HEK293 (cell line): Measurements from ENCODE around the gene SPPL2C.

ENCODE experiments used
- CTCF ChIA-PET: fragments of 350-600 bp; formaldehyde crosslinking; extraction: SDS; loops from one replicate; lab custom pipeline; 2021; ENCODE audit warnings: antibody characterized with exemption; lab: Yijun Ruan, JAX
- POLR2A ChIA-PET: fragments of 300-600 bp; formaldehyde crosslinking; extraction: SDS; loops from one replicate; lab custom pipeline; 2020; ENCODE audit warnings: antibody characterized with exemption, inconsistent platforms; lab: Yijun Ruan, JAX
- H3K27ac ChIP-seq: fragments of 200-500 bp; sonication (Bioruptor generic); 2 replicates; pipeline ENCODE4 v1.5.1; 2014; ENCODE audit warnings: low read depth, low read length, control low read depth, inconsistent platforms; ENCODE audit errors: extremely low read depth
- H3K36me3 ChIP-seq, 2 experiments: fragments of 200-500 bp in 1 of 2; sonication (Bioruptor generic) in 1 of 2; 1 replicate in 1 of 2; 2 replicates in 1 of 2; pipeline ENCODE4 v1.5.1; 2014 to 2017; ENCODE audit warnings: inconsistent platforms in 2 of 2, low read length in 2 of 2; ENCODE audit not compliant: control insufficient read depth in 2 of 2, insufficient read depth in 1 of 2
- H3K4me1 ChIP-seq: fragments of 200-500 bp; sonication (Bioruptor generic); 2 replicates; pipeline ENCODE4 v1.5.1; 2014; ENCODE audit warnings: mild to moderate bottlenecking, low read length, inconsistent platforms; ENCODE audit not compliant: control insufficient read depth, insufficient read depth
- H3K4me3 ChIP-seq: 2 replicates; pipeline ENCODE4 v1.5.1; 2011; ENCODE audit warnings: low read depth, mild to moderate bottlenecking, control low read depth, low read length, moderate library complexity
- H3K9me3 ChIP-seq: fragments of 200-500 bp; sonication (Bioruptor generic); 2 replicates; pipeline ENCODE4 v1.5.1; 2014; ENCODE audit warnings: low read depth, low read length, inconsistent platforms; ENCODE audit not compliant: control insufficient read depth, insufficient read depth
- KLF1 ChIP-seq: fragments of 450-650 bp; formaldehyde crosslinking; IDR thresholded peaks from 2 replicates; pipeline ENCODE4 v1.5.1; 2016; ENCODE audit warnings: missing biosample characterization, missing genetic modification characterization
- KLF9 ChIP-seq: fragments of 450-650 bp; formaldehyde crosslinking; IDR thresholded peaks from 2 replicates; pipeline ENCODE4 v1.5.1; 2016; ENCODE audit warnings: missing biosample characterization, missing genetic modification characterization, low read depth
- MZF1 ChIP-seq: fragments of 450-650 bp; formaldehyde crosslinking; IDR thresholded peaks from 2 replicates; pipeline ENCODE4 v1.5.1; 2017; ENCODE audit warnings: missing biosample characterization, missing genetic modification characterization, borderline replicate concordance
- RBAK ChIP-seq: fragments of 450-650 bp; formaldehyde crosslinking; IDR thresholded peaks from 2 replicates; pipeline ENCODE4 v1.5.1; 2016; ENCODE audit warnings: missing biosample characterization, missing genetic modification characterization
- SP2 ChIP-seq: fragments of 450-650 bp; formaldehyde crosslinking; IDR thresholded peaks from 2 replicates; pipeline ENCODE4 v1.5.1; 2016; ENCODE audit warnings: missing biosample characterization, missing genetic modification characterization
- ZFHX2 ChIP-seq: fragments of 450-650 bp; formaldehyde crosslinking; conservative IDR thresholded peaks from 2 replicates; pipeline ENCODE4 v1.5.1; 2016; ENCODE audit warnings: missing biosample characterization, missing genetic modification characterization
- ZIC2 ChIP-seq: fragments of 450-650 bp; formaldehyde crosslinking; IDR thresholded peaks from 2 replicates; pipeline ENCODE4 v1.5.1; 2016; ENCODE audit warnings: missing biosample characterization, missing genetic modification characterization
- ZNF133 ChIP-seq: fragments of 450-650 bp; formaldehyde crosslinking; IDR thresholded peaks from 2 replicates; pipeline ENCODE4 v1.5.1; 2016; ENCODE audit warnings: missing biosample characterization, missing genetic modification characterization
- ZNF324 ChIP-seq: fragments of 450-650 bp; formaldehyde crosslinking; IDR thresholded peaks from 2 replicates; pipeline ENCODE4 v1.5.1; 2016; ENCODE audit warnings: missing biosample characterization, missing genetic modification characterization
- ZNF341 ChIP-seq: fragments of 450-650 bp; formaldehyde crosslinking; IDR thresholded peaks from 2 replicates; pipeline ENCODE4; 2016; ENCODE audit warnings: low read depth, missing biosample characterization, missing genetic modification characterization
- ZNF366 ChIP-seq: fragments of 450-650 bp; formaldehyde crosslinking; conservative IDR thresholded peaks from 2 replicates; pipeline ENCODE4 v1.5.1; 2016; ENCODE audit warnings: missing biosample characterization, missing genetic modification characterization
- ZNF48 ChIP-seq: fragments of 450-650 bp; formaldehyde crosslinking; IDR thresholded peaks from 2 replicates; pipeline ENCODE4 v1.5.1; 2016; ENCODE audit warnings: missing biosample characterization, missing genetic modification characterization
- ZNF521 ChIP-seq: fragments of 450-650 bp; formaldehyde crosslinking; IDR thresholded peaks from 2 replicates; pipeline ENCODE4 v1.5.1; 2017; ENCODE audit warnings: missing biosample characterization, mild to moderate bottlenecking, missing genetic modification characterization
- ZNF544 ChIP-seq: fragments of 450-650 bp; formaldehyde crosslinking; IDR thresholded peaks from 2 replicates; pipeline ENCODE4 v1.5.0; 2017; ENCODE audit warnings: missing biosample characterization, missing genetic modification characterization
- ZNF600 ChIP-seq: fragments of 450-650 bp; formaldehyde crosslinking; IDR thresholded peaks from 2 replicates; pipeline ENCODE4 v1.5.1; 2016; ENCODE audit warnings: missing biosample characterization, missing genetic modification characterization
- ZNF621 ChIP-seq: fragments of 450-650 bp; formaldehyde crosslinking; IDR thresholded peaks from 2 replicates; pipeline ENCODE4 v1.5.1; 2017; ENCODE audit warnings: missing biosample characterization, missing genetic modification characterization
- ZNF747 ChIP-seq: fragments of 450-650 bp; formaldehyde crosslinking; IDR thresholded peaks from 2 replicates; pipeline ENCODE4 v1.5.1; 2016; ENCODE audit warnings: missing biosample characterization, missing genetic modification characterization
- ZNF777 ChIP-seq: fragments of 450-650 bp; formaldehyde crosslinking; IDR thresholded peaks from 2 replicates; pipeline ENCODE4 v1.5.1; 2017; ENCODE audit warnings: missing biosample characterization, missing genetic modification characterization, borderline replicate concordance
- ZNF837 ChIP-seq: fragments of 450-650 bp; formaldehyde crosslinking; IDR thresholded peaks from 2 replicates; pipeline ENCODE4 v1.5.1; 2016; ENCODE audit warnings: missing biosample characterization, missing genetic modification characterization
- ZSCAN16 ChIP-seq: fragments of 450-650 bp; formaldehyde crosslinking; IDR thresholded peaks from 2 replicates; pipeline ENCODE4 v1.5.1; 2016; ENCODE audit warnings: missing biosample characterization, missing genetic modification characterization
- TF ChIP-seq, protein P1 (sequence below): fragments of 450-650 bp; formaldehyde crosslinking; conservative IDR thresholded peaks from 2 replicates; pipeline ENCODE4 v1.5.1; 2016; ENCODE audit warnings: low read depth, missing biosample characterization, missing genetic modification characterization
- TF ChIP-seq, protein P2 (sequence below): fragments of 450-650 bp; formaldehyde crosslinking; IDR thresholded peaks from 2 replicates; pipeline ENCODE4 v1.5.1; 2016; ENCODE audit warnings: missing biosample characterization, missing genetic modification characterization, borderline replicate concordance
- TF ChIP-seq, protein P3 (sequence below): fragments of 450-650 bp; formaldehyde crosslinking; IDR thresholded peaks from 2 replicates; pipeline ENCODE4 v1.5.1; 2016; ENCODE audit warnings: missing biosample characterization, missing genetic modification characterization
- TF ChIP-seq, protein P4 (sequence below): fragments of 450-650 bp; formaldehyde crosslinking; IDR thresholded peaks from 2 replicates; pipeline ENCODE4 v1.5.1; 2016; ENCODE audit warnings: missing biosample characterization, missing genetic modification characterization

Gene SPPL2C

GRCh38 chr17:45895304-45895968 is 50.8 kb downstream of the SPPL2C start (continued):
- no peak for TF ChIP-seq ZNF777
- no peak for TF ChIP-seq ZNF621 (tag by site-specific recombination)
- TF ChIP-seq ZIC2: peak; percentile 38
- peak; percentile 74 for TF ChIP-seq ZNF341 (tag by site-specific recombination)
- TF ChIP-seq ZNF747 (tag by site-specific recombination): no peak
- TF ChIP-seq ZNF837 (tag by site-specific recombination): no peak
- TF ChIP-seq, protein P1, sequence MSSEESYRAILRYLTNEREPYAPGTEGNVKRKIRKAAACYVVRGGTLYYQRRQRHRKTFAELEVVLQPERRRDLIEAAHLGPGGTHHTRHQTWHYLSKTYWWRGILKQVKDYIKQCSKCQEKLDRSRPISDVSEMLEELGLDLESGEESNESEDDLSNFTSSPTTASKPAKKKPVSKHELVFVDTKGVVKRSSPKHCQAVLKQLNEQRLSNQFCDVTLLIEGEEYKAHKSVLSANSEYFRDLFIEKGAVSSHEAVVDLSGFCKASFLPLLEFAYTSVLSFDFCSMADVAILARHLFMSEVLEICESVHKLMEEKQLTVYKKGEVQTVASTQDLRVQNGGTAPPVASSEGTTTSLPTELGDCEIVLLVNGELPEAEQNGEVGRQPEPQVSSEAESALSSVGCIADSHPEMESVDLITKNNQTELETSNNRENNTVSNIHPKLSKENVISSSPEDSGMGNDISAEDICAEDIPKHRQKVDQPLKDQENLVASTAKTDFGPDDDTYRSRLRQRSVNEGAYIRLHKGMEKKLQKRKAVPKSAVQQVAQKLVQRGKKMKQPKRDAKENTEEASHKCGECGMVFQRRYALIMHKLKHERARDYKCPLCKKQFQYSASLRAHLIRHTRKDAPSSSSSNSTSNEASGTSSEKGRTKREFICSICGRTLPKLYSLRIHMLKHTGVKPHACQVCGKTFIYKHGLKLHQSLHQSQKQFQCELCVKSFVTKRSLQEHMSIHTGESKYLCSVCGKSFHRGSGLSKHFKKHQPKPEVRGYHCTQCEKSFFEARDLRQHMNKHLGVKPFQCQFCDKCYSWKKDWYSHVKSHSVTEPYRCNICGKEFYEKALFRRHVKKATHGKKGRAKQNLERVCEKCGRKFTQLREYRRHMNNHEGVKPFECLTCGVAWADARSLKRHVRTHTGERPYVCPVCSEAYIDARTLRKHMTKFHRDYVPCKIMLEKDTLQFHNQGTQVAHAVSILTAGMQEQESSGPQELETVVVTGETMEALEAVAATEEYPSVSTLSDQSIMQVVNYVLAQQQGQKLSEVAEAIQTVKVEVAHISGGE (tag by site-specific recombination): 0 out of 2 replicates have a peak, but pooled peaks have one; percentile 6
- peak; percentile 67; the same call in 1 of the 2 replicates for TF ChIP-seq KLF1 (tag by site-specific recombination)
- TF ChIP-seq ZFHX2 (tag by site-specific recombination): peak; percentile 97
- TF ChIP-seq KLF9 (tag by site-specific recombination): peak; percentile 67; the same call in 1 of the 2 replicates
- TF ChIP-seq, protein P2, sequence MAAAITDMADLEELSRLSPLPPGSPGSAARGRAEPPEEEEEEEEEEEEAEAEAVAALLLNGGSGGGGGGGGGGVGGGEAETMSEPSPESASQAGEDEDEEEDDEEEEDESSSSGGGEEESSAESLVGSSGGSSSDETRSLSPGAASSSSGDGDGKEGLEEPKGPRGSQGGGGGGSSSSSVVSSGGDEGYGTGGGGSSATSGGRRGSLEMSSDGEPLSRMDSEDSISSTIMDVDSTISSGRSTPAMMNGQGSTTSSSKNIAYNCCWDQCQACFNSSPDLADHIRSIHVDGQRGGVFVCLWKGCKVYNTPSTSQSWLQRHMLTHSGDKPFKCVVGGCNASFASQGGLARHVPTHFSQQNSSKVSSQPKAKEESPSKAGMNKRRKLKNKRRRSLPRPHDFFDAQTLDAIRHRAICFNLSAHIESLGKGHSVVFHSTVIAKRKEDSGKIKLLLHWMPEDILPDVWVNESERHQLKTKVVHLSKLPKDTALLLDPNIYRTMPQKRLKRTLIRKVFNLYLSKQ (tag by site-specific recombination): no peak
- TF ChIP-seq ZNF521 (tag by site-specific recombination): no peak
- TF ChIP-seq ZNF600 (tag by site-specific recombination): no peak; the same call in 1 of the 2 replicates
- no peak for TF ChIP-seq ZNF544 (tag by site-specific recombination)
- TF ChIP-seq ZNF324 (tag by site-specific recombination): no peak
- TF ChIP-seq ZNF48 (tag by site-specific recombination): no peak
- TF ChIP-seq SP2 (tag by site-specific recombination): peak; percentile 41; the same call in 1 of the 2 replicates
- no peak for TF ChIP-seq MZF1 (tag by site-specific recombination)
- TF ChIP-seq, protein P3, sequence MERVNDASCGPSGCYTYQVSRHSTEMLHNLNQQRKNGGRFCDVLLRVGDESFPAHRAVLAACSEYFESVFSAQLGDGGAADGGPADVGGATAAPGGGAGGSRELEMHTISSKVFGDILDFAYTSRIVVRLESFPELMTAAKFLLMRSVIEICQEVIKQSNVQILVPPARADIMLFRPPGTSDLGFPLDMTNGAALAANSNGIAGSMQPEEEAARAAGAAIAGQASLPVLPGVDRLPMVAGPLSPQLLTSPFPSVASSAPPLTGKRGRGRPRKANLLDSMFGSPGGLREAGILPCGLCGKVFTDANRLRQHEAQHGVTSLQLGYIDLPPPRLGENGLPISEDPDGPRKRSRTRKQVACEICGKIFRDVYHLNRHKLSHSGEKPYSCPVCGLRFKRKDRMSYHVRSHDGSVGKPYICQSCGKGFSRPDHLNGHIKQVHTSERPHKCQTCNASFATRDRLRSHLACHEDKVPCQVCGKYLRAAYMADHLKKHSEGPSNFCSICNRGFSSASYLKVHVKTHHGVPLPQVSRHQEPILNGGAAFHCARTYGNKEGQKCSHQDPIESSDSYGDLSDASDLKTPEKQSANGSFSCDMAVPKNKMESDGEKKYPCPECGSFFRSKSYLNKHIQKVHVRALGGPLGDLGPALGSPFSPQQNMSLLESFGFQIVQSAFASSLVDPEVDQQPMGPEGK: no peak; the same call in 1 of the 2 replicates

- CTCF ChIA-PET: interaction anchor here (1.4 kb wide), 1 partner anchor 12 kb away, joined by 3 read pairs; no protein-coding TSS in a partner anchor
- TF ChIP-seq RBAK (tag by site-specific recombination): no peak
- TF ChIP-seq ZNF366: 0 out of 2 replicates have a peak, but pooled peaks have one; percentile 12
- no peak for TF ChIP-seq ZNF133 (tag by site-specific recombination)
- peak; percentile 90 for TF ChIP-seq ZSCAN16
- TF ChIP-seq, protein P4, sequence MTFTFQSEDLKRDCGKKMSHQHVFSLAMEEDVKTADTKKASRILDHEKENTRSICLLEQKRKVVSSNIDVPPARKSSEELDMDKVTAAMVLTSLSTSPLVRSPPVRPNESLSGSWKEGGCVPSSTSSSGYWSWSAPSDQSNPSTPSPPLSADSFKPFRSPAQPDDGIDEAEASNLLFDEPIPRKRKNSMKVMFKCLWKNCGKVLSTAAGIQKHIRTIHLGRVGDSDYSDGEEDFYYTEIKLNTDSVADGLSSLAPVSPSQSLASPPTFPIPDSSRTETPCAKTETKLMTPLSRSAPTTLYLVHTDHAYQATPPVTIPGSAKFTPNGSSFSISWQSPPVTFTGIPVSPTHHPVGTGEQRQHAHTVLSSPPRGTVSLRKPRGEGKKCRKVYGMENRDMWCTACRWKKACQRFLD (tag by site-specific recombination): no peak
- Histone ChIP-seq H3K36me3 (no peaks in the 10 kb centered on the region), H3K4me1 (peaks cover 11% of the 10 kb centered on the region; the same call in 1 of the 2 replicates), H3K27ac (no peak overlapping the region), H3K9me3 (no peaks in the 10 kb centered on the region), H3K4me3 (peak overlapping the region; percentile 74)
- POLR2A ChIA-PET: no interaction called here
These were observed 51.5 kb downstream of the SPPL2C start for GRCh38 chr17:45895969-45896785.
